ENCODE measurements around the gene CUL9.

GRCh38 chr6:43250992-43251373 lies 69.0 kb downstream of the CUL9 start:
- no peak for TF ChIP-seq CTCF (conservative IDR thresholded peaks at IDR 0.05 in 1 of 2, IDR thresholded peaks at IDR 0.05 in 1 of 2; ENCODE audit: low read depth in 1 of 2, low read length in 2 of 2)
- no peak for TF ChIP-seq EZH2 (IDR thresholded peaks at IDR 0.05; ENCODE audit: low read length, missing control alignments)

All from fibroblast of lung (primary cell).